HG03175 (cell line): Measurements from ENCODE around the gene B4GALNT4.
A peak's percentile ranks its signal among the peaks of the same experiment; 100 is the strongest.
"Not testable (repeated sequence)": the region's sequence is repeated elsewhere in the genome, so short reads cannot be mapped to it uniquely, and the experiment has no call there.

Source experiments
- ATAC-seq: cut with Tn5 transposase; IDR thresholded peaks from one replicate; pipeline ENCODE4 v1.9.1; 2021; ENCODE audit warnings: mild to moderate bottlenecking, moderate library complexity; ENCODE audit not compliant: unreplicated experiment

Gene B4GALNT4

DNA sequence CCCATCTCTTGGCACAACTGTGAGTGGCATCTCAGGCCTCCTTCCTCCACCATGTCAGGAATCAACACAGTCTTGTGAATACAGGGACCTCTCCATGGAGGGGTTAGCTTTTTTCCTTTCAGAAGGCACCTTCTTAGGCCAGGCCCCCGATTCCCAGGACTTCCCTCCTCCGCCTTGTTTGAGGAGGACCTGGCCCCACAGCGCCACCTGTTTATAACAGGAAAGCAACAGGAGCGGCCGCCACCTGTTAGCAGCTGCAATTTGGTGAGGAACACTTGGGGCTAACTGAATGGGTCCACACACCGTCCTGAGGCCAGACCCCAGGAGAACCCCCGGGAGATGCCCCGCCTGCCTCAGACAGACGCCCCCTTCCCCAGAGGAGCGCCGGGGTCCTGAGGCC is 20.9 kb downstream of the B4GALNT4 start:
- no peak for ATAC-seq

DNA sequence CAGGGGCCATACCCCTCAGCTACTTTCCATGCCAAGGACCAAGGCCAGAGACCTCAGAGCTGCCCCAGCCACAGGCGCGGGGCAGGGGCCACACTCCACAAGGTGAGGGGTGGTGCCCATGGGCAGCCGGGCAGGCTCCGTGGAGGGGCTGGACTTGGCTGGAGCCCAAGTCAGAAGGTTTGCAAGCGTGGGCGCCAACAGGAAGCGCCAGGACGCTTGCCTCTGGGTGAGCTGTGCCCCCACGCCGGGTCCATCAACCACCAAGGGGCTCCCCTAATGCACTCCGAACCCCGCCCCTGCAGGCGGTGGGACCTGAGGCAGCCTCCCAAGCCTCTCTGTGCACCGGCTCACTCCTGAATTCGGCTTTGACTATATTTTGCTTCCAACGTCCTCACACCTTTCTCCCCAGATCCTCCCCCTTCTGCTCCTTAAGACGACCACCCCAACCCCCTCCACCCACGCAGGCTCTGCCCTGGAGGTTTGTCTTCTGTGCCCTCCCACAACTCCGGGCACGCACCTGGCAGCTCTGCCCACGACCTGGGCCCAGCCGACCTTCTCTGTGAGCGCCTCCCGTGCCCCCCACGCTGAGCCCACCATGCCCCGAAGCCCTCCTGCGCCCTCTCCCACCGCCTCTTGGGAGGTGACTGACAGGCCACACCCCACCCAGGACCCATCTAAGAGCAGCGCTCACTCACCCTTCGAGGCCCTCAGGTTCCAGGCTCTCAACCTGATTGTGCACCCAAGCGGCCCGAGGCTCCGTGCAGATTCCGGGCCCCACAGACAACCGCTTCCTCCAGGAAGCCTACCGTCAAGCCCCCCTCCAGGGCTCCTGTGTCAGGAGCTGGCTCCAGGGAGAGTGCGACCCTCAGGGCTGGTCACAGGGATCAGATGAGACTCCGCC is 22.1 kb downstream of the B4GALNT4 start:
- ATAC-seq: no peak

DNA sequence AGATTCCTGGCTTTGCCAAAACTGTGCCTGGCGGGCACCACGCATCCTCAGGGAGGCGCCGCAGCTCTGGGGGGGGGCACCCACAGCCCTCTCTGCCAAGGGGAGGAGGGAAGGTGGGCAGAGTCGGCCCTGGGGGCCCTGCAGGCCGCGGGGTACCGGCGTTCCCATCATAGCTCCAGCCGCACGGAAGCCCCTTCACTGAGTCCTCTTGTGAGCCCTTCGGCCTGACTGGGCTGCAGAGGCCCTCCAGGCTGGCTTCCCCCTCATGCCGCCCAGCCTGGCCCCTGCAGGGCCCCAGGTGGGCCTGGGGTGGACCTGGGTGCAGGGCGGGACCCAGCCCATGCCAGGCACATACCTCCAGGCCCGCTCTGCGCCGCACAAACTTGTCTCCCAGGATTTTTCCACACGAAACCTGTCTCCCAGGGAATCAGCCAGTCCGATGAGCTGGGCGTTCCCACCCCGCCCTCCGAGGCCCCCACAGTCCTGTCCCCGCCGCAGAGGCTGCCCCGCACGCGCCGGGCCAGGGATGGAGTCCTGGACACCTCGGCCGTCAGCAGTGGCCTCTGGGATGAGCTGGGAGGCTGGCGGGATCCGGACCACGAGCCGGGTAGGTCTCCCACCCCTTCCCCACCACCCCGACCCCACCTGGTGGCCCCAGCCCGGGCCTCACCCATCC is 22.9 kb downstream of the B4GALNT4 start:
- no peak for ATAC-seq

DNA sequence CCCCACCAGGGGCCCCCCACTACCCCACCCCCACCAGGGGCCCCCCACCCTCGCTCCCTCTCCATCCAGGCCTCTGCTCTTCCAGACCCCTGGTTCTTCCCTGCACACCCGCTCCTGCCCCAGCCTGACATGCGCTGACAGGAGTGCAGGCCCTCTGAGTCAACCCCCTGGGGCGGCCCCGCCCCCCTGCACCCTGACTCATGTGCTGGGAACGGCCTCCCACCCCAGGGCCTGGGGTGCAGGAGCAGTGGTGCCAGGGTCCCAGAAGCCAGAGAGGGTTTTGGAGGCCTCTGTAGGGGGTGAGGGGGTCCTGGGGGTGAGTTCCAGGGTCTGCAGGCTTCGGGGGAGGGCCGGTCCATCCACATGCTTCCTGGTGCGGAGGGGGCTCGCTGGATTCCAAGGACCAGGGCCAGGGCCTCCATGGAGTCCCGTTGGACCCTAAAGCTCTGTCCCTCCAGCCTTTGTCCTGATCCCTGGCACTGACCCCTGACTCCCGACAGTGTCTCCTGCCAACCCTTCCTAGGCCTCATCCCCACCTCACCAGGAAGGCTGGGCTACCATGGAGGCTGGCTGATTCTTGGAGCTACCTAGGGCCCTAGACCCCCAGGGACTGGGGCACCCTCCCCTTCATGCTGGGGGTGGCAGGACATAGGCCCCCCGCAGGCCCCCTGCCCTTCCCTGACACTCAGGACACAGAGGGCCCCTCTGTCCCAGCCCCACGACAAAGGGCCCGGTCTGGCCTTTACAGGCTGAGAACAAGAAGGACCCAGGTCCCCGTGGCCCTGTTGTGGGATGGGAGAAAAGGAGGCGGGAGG is 24.1 kb downstream of the B4GALNT4 start:
- no peak for ATAC-seq

DNA sequence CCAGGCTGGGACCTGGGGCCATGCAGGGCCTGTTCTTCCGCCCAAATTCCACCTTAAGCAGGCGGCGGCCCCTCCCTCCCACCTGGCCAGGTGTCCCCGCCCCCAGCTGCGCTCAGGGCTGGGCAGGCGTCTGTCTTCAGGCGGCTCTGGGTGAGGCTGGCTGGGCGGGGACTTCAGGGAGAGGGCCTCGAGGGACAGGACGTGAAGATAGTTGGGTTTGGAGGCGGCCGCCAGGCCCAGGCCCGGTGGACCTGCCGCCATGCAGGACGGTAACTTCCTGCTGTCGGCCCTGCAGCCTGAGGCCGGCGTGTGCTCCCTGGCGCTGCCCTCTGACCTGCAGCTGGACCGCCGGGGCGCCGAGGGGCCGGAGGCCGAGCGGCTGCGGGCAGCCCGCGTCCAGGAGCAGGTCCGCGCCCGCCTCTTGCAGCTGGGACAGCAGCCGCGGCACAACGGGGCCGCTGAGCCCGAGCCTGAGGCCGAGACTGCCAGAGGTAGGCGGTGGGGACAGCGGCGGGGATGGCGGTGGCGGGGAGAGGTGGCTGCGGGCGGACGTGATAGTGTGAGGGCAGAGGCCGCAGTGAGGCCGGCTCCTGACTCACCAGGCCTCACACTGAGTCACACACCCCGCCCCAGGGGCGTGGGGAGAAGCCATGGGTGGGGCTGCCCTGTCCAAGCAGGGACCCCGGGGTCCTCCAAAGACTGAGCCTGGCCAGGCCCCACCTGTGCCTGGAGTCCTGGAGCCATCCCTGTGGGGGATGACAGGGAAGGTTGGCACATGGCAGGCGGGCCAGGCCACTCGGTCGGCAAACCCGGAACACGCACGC is 24.9 kb downstream of the B4GALNT4 start, which contains the start of gene PKP3:
TSS of gene PKP3 (plus strand) at position 176 of the 824 bp plus-strand sequence. CDS start at position 260, 84 bp downstream.
- ATAC-seq: no peak

DNA sequence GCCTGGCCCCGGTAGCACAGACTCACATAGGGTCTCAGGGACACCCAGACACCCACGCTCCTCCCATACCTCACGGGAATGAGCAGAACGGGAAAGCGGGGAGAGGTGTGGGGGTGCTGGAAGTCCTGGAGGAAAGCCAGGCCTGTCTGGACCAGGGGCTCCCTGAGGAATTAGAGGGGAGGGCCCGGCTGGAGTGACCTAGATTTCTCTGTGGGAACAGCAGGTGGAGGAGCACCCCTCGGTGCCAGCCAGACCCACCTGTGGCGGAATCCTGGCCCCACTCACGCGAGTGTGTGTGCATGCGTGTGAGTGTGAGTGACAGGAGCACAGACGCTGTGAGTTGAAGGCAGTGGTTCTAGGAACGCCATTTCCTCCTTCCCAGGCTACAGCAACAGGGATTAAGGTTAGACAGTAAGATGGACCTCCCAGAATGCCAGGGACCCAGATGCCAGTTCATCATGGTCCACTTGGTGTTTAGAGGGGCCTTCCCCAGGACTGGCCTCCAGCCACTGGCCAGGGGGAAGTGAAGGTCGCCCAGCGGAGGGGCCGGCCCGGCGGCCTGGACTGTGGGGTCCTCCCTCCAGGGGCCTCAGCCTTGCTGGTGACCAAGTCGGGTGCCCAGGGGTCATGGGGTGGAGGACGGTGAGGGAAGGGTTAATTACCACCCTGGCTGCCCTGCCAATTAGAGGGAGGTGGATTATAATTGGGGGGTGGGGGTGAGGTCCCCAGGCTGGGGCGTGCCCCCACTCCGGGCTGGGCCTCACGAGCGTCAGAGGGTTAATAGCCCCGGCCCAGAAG is 25.8 kb downstream of the B4GALNT4 start:
- no peak for ATAC-seq

DNA sequence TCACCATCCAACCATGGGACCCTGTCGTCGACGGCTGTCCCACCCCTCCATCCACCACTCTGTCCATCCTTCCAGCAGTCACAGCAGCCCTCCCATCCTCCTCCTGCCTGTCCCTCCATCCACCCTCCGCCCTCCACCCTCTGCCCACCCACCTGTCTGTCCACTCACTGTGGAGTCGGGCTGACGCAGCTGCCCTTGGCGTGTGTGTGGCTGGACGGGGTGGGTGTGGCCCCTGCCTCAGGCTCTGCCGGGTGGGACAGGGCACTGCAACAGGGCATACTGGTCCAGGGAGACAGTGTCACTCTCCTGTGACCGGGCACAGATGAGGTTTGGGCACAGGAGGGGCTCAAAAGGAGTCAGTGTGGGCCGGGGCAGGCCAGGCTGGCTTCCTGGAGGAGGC is 26.6 kb downstream of the B4GALNT4 start:
- ATAC-seq: no peak

DNA sequence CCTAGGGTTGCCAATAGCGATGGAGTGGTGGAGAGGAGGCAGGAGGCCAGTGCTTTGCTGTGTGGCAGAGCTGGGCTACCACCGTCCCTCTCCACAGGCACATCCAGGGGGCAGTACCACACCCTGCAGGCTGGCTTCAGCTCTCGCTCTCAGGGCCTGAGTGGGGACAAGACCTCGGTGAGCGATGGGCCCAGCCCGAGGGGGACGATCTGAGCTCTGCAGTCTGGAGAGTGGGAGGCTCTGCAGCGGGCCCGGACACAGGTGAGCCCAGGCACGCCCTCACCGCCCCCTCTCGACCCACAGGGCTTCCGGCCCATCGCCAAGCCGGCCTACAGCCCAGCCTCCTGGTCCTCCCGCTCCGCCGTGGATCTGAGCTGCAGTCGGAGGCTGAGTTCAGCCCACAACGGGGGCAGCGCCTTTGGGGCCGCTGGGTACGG is 27.2 kb downstream of the B4GALNT4 start:
- no peak for ATAC-seq

DNA sequence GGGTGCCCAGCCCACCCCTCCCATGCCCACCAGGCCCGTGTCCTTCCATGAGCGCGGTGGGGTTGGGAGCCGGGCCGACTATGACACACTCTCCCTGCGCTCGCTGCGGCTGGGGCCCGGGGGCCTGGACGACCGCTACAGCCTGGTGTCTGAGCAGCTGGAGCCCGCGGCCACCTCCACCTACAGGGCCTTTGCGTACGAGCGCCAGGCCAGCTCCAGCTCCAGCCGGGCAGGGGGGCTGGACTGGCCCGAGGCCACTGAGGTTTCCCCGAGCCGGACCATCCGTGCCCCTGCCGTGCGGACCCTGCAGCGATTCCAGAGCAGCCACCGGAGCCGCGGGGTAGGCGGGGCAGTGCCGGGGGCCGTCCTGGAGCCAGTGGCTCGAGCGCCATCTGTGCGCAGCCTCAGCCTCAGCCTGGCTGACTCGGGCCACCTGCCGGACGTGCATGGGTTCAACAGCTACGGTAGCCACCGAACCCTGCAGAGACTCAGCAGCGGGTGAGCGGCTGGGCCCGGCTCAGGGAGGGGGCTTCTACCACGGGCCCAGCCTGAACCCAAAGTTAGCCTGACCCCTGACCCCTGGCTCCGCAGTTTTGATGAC is 27.7 kb downstream of the B4GALNT4 start:
- ATAC-seq: peak; percentile 67

DNA sequence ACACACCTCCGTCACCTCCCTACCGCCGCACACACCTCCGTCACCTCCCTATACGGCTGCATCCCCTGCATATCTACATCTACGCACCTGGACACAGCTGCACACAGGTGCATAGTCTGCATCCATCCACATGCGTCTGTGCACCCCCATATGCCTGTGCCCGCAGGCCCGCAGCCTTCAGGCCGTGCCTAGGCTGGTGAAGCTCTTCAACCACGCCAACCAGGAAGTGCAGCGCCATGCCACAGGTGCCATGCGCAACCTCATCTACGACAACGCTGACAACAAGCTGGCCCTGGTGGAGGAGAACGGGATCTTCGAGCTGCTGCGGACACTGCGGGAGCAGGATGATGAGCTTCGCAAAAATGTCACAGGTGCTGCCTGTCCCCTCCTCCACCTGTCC is 29.5 kb downstream of the B4GALNT4 start:
- ATAC-seq: no peak

DNA sequence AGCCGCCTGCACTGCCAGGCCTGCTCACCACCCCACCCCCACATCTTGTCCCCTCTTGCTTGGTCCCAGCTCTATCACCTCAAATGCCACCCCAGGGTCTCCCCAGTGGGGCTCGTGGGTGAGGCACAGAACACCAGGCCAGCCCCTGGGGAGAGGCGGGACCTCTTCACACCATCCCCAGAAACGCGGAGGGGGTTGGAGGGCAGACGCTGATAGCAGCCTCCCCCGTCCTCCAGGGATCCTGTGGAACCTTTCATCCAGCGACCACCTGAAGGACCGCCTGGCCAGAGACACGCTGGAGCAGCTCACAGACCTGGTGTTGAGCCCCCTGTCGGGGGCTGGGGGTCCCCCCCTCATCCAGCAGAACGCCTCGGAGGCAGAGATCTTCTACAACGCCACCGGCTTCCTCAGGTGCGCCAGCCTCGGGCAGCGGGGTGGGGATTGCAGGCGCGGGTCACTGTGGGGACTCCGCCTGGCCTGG is 30.5 kb downstream of the B4GALNT4 start:
- no peak for ATAC-seq

DNA sequence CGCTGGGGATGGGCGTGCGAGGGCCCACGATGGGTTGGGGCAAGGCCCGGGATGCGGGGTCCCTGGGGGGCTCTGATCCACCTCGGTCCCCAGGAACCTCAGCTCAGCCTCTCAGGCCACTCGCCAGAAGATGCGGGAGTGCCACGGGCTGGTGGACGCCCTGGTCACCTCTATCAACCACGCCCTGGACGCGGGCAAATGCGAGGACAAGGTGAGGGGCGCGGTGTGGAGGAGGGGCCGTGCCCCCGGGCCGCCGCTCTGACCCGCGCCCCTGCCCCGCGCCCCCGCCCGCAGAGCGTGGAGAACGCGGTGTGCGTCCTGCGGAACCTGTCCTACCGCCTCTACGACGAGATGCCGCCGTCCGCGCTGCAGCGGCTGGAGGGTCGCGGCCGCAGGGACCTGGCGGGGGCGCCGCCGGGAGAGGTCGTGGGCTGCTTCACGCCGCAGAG is 31.0 kb downstream of the B4GALNT4 start:
- no peak for ATAC-seq

DNA sequence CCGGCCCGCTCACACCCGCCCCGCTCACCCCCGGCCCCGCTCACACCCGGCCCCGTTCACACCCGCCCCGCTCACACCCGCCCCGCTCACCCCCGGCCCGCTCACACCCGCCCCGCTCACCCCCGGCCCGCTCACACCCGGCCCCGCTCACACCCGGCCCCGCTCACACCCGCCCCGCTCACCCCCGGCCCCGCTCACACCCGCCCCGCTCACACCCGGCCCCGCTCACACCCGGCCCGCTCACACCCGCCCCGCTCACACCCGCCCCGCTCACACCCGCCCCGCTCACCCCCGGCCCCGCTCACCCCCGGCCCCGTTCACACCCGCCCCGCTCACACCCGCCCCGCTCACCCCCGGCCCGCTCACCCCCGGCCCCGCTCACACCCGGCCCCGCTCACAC is 31.9 kb downstream of the B4GALNT4 start:
- not testable (repeated sequence) for ATAC-seq

DNA sequence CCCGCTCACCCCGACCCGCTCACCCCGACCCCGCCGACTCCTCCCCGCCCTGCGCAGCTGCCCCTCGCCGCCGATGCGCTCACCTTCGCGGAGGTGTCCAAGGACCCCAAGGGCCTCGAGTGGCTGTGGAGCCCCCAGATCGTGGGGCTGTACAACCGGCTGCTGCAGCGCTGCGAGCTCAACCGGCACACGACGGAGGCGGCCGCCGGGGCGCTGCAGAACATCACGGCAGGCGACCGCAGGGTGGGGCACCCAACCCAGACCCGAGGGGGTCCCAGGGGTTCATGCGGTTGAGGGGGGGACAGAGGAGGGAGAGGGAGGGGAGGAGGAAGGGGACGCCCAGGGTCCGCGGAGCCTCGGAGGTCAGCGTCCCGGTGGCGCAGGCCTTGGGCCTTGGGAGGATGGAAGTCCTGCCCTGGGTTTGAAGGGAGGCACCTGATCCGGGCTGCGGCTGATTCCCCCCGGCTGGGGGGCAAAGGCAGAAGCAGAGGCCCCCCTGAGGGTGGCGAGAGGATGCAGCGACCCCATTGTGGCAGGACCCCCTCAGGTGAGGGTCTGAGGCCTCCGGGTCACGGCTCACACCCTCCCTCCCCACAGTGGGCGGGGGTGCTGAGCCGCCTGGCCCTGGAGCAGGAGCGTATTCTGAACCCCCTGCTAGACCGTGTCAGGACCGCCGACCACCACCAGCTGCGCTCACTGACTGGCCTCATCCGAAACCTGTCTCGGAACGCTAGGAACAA is 33.9 kb downstream of the B4GALNT4 start:
- ATAC-seq: no peak

DNA sequence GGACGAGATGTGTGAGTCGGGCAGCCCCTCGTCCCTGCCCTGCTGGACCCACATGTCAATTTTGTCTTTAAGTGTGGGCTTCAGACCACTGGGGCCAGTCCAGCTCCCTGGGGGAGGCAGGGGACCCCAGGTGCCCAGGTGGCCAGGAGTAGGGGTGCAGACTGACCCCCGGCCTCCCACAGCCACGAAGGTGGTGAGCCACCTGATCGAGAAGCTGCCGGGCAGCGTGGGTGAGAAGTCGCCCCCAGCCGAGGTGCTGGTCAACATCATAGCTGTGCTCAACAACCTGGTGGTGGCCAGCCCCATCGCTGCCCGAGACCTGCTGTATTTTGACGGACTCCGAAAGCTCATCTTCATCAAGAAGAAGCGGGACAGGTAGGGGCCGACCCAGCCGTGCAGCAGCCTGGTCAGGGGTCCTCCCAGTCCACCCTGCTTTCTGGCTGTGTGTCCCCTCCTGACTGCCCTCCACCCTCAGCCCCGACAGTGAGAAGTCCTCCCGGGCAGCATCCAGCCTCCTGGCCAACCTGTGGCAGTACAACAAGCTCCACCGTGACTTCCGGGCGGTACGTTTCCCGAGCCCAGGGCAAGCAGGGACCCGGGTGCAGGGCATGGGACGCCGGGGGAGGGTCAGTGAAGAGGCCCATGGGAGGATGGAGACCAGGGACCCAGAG is 34.6 kb downstream of the B4GALNT4 start:
- no peak for ATAC-seq

DNA sequence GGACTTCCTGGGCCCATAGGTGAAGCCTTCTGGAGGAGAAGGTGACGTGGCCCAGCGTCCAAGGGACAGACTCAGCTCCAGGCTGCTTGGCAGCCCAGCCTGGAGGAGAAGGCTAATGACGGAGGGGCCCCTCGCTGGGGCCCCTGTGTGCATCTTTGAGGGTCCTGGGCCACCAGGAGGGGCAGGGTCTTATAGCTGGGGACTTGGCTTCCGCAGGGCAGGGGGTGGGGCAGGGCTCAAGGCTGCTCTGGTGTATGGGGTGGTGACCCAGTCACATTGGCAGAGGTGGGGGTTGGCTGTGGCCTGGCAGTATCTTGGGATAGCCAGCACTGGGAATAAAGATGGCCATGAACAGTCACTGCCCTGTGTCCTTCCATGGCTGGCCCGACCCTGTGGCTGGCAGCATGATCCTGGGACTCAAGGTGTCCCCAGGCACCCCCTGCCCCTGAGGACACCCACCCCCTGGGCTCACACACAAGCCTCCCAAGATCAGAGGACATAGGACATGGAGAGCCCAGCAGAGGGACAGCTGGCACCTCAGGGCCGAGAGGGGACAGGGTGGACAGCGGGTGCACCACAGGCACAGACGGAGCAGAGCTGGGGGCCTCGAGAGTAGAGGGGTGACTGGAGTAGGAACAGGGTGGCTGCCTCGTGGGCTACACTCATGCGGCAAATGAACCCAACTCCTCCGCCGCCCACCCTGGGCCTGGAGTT is 35.4 kb downstream of the B4GALNT4 start:
- no peak for ATAC-seq

DNA sequence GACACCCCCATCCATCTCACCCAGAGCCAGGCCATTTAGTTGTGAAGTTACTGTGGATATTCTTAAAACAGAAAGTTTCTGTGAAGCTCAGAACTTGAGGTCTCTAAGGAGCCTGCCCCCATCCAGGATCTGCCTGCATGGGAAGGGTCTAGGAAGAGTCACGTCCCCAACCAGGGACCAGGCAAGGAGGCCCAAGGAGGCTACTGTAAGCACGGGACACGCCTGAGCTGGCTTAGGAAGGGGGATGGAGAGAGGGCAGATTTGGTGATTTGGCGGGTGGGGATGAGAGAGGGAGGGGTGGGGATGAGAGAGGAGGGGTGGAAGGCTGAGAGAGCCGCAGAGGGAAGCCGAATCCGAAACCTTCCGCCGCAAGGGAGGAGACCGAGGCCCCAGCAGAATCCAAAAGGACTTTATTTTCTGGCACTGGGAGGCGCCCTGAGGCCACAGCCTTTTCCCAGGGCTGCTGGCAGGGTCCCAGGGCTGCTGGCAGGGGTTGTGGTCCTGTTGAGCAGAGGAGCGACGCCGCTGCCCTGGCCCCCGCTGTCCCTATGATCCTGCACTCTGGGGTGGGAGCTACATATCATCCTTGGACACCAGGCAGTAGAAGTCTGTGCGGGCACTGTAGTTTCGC is 36.1 kb downstream of the B4GALNT4 start:
- ATAC-seq: no peak
